Fibroblast of peridontal ligament (primary cell): Measurements from ENCODE around the gene FOXN3.

Source experiments
- DNase-seq: peaks from one replicate; pipeline ENCODE4 v3.0.0-alpha.2; 2010; ENCODE audit errors: extremely low read depth

The FOXN3 gene

GRCh38 chr14:89382901-89383845, 33.9 kb downstream of the FOXN3 start:
- no peak for DNase-seq

GRCh38 chr14:89382487-89382886, 34.5 kb downstream of the FOXN3 start:
- no peak for DNase-seq

- no peak for DNase-seq
Observed at GRCh38 chr14:89379891-89380820, 36.9 kb downstream of the FOXN3 start.

- no peak for DNase-seq
Observed at GRCh38 chr14:89379006-89379405, 38.0 kb downstream of the FOXN3 start.

- peak; percentile 18 for DNase-seq
Observed at GRCh38 chr14:89378119-89378518, 38.9 kb downstream of the FOXN3 start.

- no peak for DNase-seq
Observed at GRCh38 chr14:89377544-89377943, 39.5 kb downstream of the FOXN3 start.

GRCh38 chr14:89374908-89375307, 42.1 kb downstream of the FOXN3 start:
- no peak for DNase-seq

- no peak for DNase-seq
Observed at GRCh38 chr14:89373185-89373584, 43.8 kb downstream of the FOXN3 start.

- DNase-seq, result no peak
Observed at GRCh38 chr14:89372512-89372883, 44.5 kb downstream of the FOXN3 start.

- peak; percentile 38 for DNase-seq
Observed at GRCh38 chr14:89371585-89372511, 45.2 kb downstream of the FOXN3 start.

- no peak for DNase-seq
Observed at GRCh38 chr14:89370781-89371180, 46.3 kb downstream of the FOXN3 start.

- DNase-seq, result no peak
Observed at GRCh38 chr14:89370381-89370780, 46.7 kb downstream of the FOXN3 start.

GRCh38 chr14:89369656-89370055, 47.4 kb downstream of the FOXN3 start:
- no peak for DNase-seq

GRCh38 chr14:89368490-89369477, 48.2 kb downstream of the FOXN3 start:
- no peak for DNase-seq

GRCh38 chr14:89367779-89368120, 49.3 kb downstream of the FOXN3 start:
- no peak for DNase-seq

- DNase-seq, result no peak
Observed at GRCh38 chr14:89366864-89367778, 49.9 kb downstream of the FOXN3 start.

GRCh38 chr14:89365061-89365801, 51.8 kb downstream of the FOXN3 start:
- DNase-seq, result no peak

- DNase-seq, result no peak
Observed at GRCh38 chr14:89364316-89364715, 52.7 kb downstream of the FOXN3 start.

GRCh38 chr14:89360277-89360676, 56.8 kb downstream of the FOXN3 start:
- DNase-seq, result no peak
